GM10248 (cell line): ENCODE results near the gene BRINP3.
"Not testable (repeated sequence)": the region's sequence is repeated elsewhere in the genome, so short reads cannot be mapped to it uniquely, and the experiment has no call there.

Source experiments
- CTCF ChIA-PET: fragments of 300-600 bp; sonication (Branson Sonifier 250); formaldehyde crosslinking; extraction: SDS; loops from one replicate; lab custom pipeline; 2021; ENCODE audit warnings: antibody characterized with exemption; lab: Yijun Ruan, JAX
- POLR2A ChIA-PET: fragments of 350-650 bp; sonication (Branson Sonifier 250); formaldehyde crosslinking; extraction: SDS; loops from one replicate; lab custom pipeline; 2020; ENCODE audit warnings: antibody characterized with exemption; lab: Yijun Ruan, JAX
- DNase-seq: peaks from one replicate; pipeline ENCODE4 v3.0.0; 2012; ENCODE audit errors: extremely low spot score
- CTCF ChIP-seq: IDR thresholded peaks from 2 replicates; pipeline ENCODE4 v1.5.1; 2012; ENCODE audit warnings: mild to moderate bottlenecking, low read depth; ENCODE audit errors: extremely low read depth, missing control alignments, control extremely low read depth

BRINP3 gene

GRCh38 chr1:190126728-190127127 is 350.9 kb downstream of the BRINP3 start:
- DNase-seq: no peak
- CTCF ChIA-PET: no interaction called here
- TF ChIP-seq CTCF: no peak
- POLR2A ChIA-PET: no interaction called here

GRCh38 chr1:190124068-190124467 is 353.6 kb downstream of the BRINP3 start:
- CTCF ChIA-PET: no interaction called here
- DNase-seq: no peak
- POLR2A ChIA-PET: no interaction called here
- no peak for TF ChIP-seq CTCF

GRCh38 chr1:190120564-190120963 is 357.1 kb downstream of the BRINP3 start:
- CTCF ChIA-PET: interaction anchor here (1.3 kb wide), 1 partner anchor 111 kb away, joined by 4 read pairs; no protein-coding TSS in a partner anchor
- POLR2A ChIA-PET, DNase-seq: not testable (repeated sequence)

- TF ChIP-seq CTCF: no peak
- DNase-seq: no peak
- POLR2A ChIA-PET: no interaction called here
- CTCF ChIA-PET: interaction anchor here (1.3 kb wide), 1 partner anchor 110 kb away, joined by 4 read pairs; no protein-coding TSS in a partner anchor
Observed at GRCh38 chr1:190119683-190120082, 358.0 kb downstream of the BRINP3 start.

- POLR2A ChIA-PET: no interaction called here
- CTCF ChIA-PET: no interaction called here
- TF ChIP-seq CTCF: no peak
- DNase-seq: no peak
Observed at GRCh38 chr1:190116921-190117320, 360.7 kb downstream of the BRINP3 start.

GRCh38 chr1:190104961-190105360 is 372.7 kb downstream of the BRINP3 start:
- CTCF ChIA-PET: interaction anchor here (1.5 kb wide), 1 partner anchor 20 kb away, joined by 4 read pairs; no protein-coding TSS in a partner anchor
- no peak for TF ChIP-seq CTCF
- no peak for DNase-seq
- POLR2A ChIA-PET: no interaction called here

- no peak for DNase-seq
Observed at GRCh38 chr1:190102757-190103326, 374.8 kb downstream of the BRINP3 start.

More at GRCh38 chr1:190102757-190103326, 374.8 kb downstream of the BRINP3 start:
- POLR2A ChIA-PET: no interaction called here
- CTCF ChIA-PET: no interaction called here
- TF ChIP-seq CTCF: no peak
